Measurements from ENCODE around the gene PGS1.

GRCh38 chr17:78366109-78366848 lies 12.2 kb upstream of the PGS1 start:
- TF ChIP-seq CTCF (IDR thresholded peaks at IDR 0.05): no peak
- no peak for TF ChIP-seq POLR2A (IDR thresholded peaks at IDR 0.05)
